Left colon (tissue), 2 donors: Measurements from ENCODE around the gene TMEM82. TPM values are rescaled to one million over a fixed set of nuclear protein-coding genes. Genes with fewer than 3 reads are reported as not detected.

ENCODE experiments used
- ATAC-seq: fragments of 200-7000 bp; cut with Tn5 transposase; one replicate; pipeline ENCODE4 v1.9.1; 2020; ENCODE audit warnings: mild to moderate bottlenecking, moderate library complexity
- DNase-seq, 2 donors: peaks; one replicate each; pipeline ENCODE4 v3.0.0-alpha.2; 2020
- intact Hi-C, 2 donors: fragments of 100-400 bp; cut with DNase I in 1 of 2; cut with micrococcal nuclease in 1 of 2; formaldehyde crosslinking; loops; one replicate each; pipeline versions ENCODE4 v1.11.2 to v1.14.0; 2022; cut with DNase I, micrococcal nuclease
- total RNA-seq, 2 donors: library from RNA; stranded (reverse); fragmentation: NEBNext Ultra II Directional; extraction: Animal tissue kit (Norgen Biotek cat#: 25700); gene quantifications; one replicate each; pipeline ENCODE4 v1.2.1, GENCODE V29; 2021
- donor health status: DM: no; HTN: no; CAD: no.
- donor health status: DM: yes; HTN: yes; CAD: no.

The TMEM82 gene
- total RNA-seq, 2 donors from 2014 or later, result 13.1 to 18.6 TPM

GRCh38 chr1:15717418-15718125 is 24.7 kb upstream of the TMEM82 start:
- intact Hi-C loops, result no loop called here
- no peak for ATAC-seq
- DNase-seq, result no peak

- DNase-seq (no peak), ATAC-seq (no peak)
- intact Hi-C loops, result no loop called here
Observed at GRCh38 chr1:15718199-15718601, 24.1 kb upstream of the TMEM82 start.

GRCh38 chr1:15719381-15720120 is 22.7 kb upstream of the TMEM82 start:
- DNase-seq, result no peak
- intact Hi-C loops, result no loop called here
- ATAC-seq, result no peak

- intact Hi-C loops, result no loop called here
- ATAC-seq (no peak), DNase-seq (no peak)
Observed at GRCh38 chr1:15720861-15721260, 21.4 kb upstream of the TMEM82 start.

- DNase-seq, result no peak
- ATAC-seq, result no peak
- intact Hi-C loops, result no loop called here
Observed at GRCh38 chr1:15722411-15722810, 19.9 kb upstream of the TMEM82 start.

- no peak for DNase-seq
- intact Hi-C loops, result no loop called here
- ATAC-seq, result no peak
Observed at GRCh38 chr1:15722836-15723532, 19.3 kb upstream of the TMEM82 start.

- ATAC-seq (no peak), DNase-seq (no peak)
- intact Hi-C loops, result no loop called here
Observed at GRCh38 chr1:15723631-15724246, 18.6 kb upstream of the TMEM82 start.

GRCh38 chr1:15724949-15725880 is 17.1 kb upstream of the TMEM82 start:
- intact Hi-C loops, result no loop called here
- ATAC-seq, result no peak

GRCh38 chr1:15726508-15726907 is 15.8 kb upstream of the TMEM82 start:
- ATAC-seq (no peak), DNase-seq (no peak)
- intact Hi-C loops, result no loop called here

More at GRCh38 chr1:15724949-15725880, 17.1 kb upstream of the TMEM82 start:
- no peak for DNase-seq

GRCh38 chr1:15727021-15727420 is 15.3 kb upstream of the TMEM82 start:
- ATAC-seq, result no peak
- DNase-seq, result no peak
- intact Hi-C loops, result no loop called here

- ATAC-seq (no peak), DNase-seq (no peak)
- intact Hi-C loops, result no loop called here
Observed at GRCh38 chr1:15727424-15727823, 14.9 kb upstream of the TMEM82 start.

GRCh38 chr1:15727866-15728534 is 14.3 kb upstream of the TMEM82 start:
- DNase-seq, result no peak
- intact Hi-C loops, result no loop called here
- ATAC-seq, result no peak

GRCh38 chr1:15728937-15729657 is 13.2 kb upstream of the TMEM82 start:
- ATAC-seq (no peak), DNase-seq (no peak)
- intact Hi-C loops, result no loop called here

GRCh38 chr1:15730423-15730822 is 11.9 kb upstream of the TMEM82 start:
- intact Hi-C loops, result no loop called here
- DNase-seq (no peak), ATAC-seq (no peak)

GRCh38 chr1:15730936-15731335 is 11.4 kb upstream of the TMEM82 start:
- DNase-seq (no peak), ATAC-seq (no peak)
- intact Hi-C loops, result no loop called here

- ATAC-seq (no peak), DNase-seq (no peak)
- intact Hi-C loops, result no loop called here
Observed at GRCh38 chr1:15731735-15732685, 10.3 kb upstream of the TMEM82 start.
